Gastrocnemius medialis (tissue), 4 donors: Measurements from ENCODE around the gene GTPBP6.

Experiments
- CTCF ChIP-seq, 5 experiments: fragments of 450-650 bp in 3 of 5; fragments of 200-600 bp in 2 of 5; sonication (generic) in 2 of 5; IDR thresholded peaks in 4 of 5; conservative IDR thresholded peaks in 1 of 5; 1 replicate in 4 of 5; 2 replicates in 1 of 5; pipeline ENCODE4 v1.5.1; 2016 to 2019; ENCODE audit warnings: antibody characterized with exemption in 5 of 5, mild to moderate bottlenecking in 3 of 5, moderate library complexity in 3 of 5
- POLR2A ChIP-seq, 2 donors: fragments of 450-650 bp; IDR thresholded peaks; one replicate each; pipeline ENCODE4 v1.6.1; 2017; ENCODE audit warnings: antibody characterized with exemption in 2 of 2, mild to moderate bottlenecking in 2 of 2, moderate library complexity in 2 of 2

GRCh38 chrX:310621-311155 lies 7.9 kb downstream of the GTPBP6 start:
- TF ChIP-seq CTCF (IDR thresholded peaks at IDR 0.05 in 4 of 5, conservative IDR thresholded peaks at IDR 0.05 in 1 of 5) (no peak), POLR2A (IDR thresholded peaks at IDR 0.05) (no peak)
